Caco-2 (cell line): ENCODE results near the gene TFF1. TPM values are rescaled to one million over a fixed set of nuclear protein-coding genes. Genes with fewer than 3 reads are reported as not detected.

Source experiments
- BruUV-seq: library from RNA; stranded (reverse); fragments of 400-500 nt; replicated peaks from 2 replicates; lab custom pipeline; 2021; lab: Mats Ljungman, UMichigan
- CTCF ChIA-PET: fragments of 300-600 bp; sonication (Branson Sonifier 250); formaldehyde crosslinking; loops from one replicate; lab custom pipeline; 2022; ENCODE audit warnings: antibody characterized with exemption; lab: Charles Lee
- POLR2A ChIA-PET: fragments of 300-600 bp; sonication (Branson Sonifier 250); formaldehyde crosslinking; loops from one replicate; lab custom pipeline; 2022; ENCODE audit warnings: antibody characterized with exemption; lab: Charles Lee
- DNase-seq, 2 experiments: peaks; one replicate each; pipeline versions ENCODE4 v3.0.0 to v3.0.0-alpha.2; 2020 to 2022
- H3K27me3 ChIP-seq: replicated peaks from 2 replicates; pipeline ENCODE4 v1.6.0; 2011; ENCODE audit warnings: low read length; ENCODE audit not compliant: control insufficient read depth, insufficient read depth
- H3K36me3 ChIP-seq: 2 replicates; pipeline ENCODE4 v1.5.1; 2011; ENCODE audit warnings: low read length; ENCODE audit not compliant: control insufficient read depth, insufficient read depth
- H3K4me1 ChIP-seq: fragments of 250-450 bp; sonication (Bioruptor Pico); 2 replicates; pipeline ENCODE4 v1.5.1; 2020; ENCODE audit warnings: mild to moderate bottlenecking
- H3K4me3 ChIP-seq: 2 replicates; pipeline ENCODE4 v1.5.1; 2011; ENCODE audit warnings: low read depth, mild to moderate bottlenecking, control low read depth, low read length
- H3K9me3 ChIP-seq: fragments of 250-450 bp; sonication (Bioruptor Pico); 2 replicates; pipeline ENCODE4 v1.5.1; 2020; ENCODE audit warnings: mild to moderate bottlenecking, moderate library complexity
- H3K27ac Mint-ChIP-seq: one replicate; pipeline ENCODE4 v1.8.0; 2022; ENCODE audit warnings: mixed read lengths; ENCODE audit not compliant: unreplicated experiment
- H3K27me3 Mint-ChIP-seq: one replicate; pipeline ENCODE4 v1.8.0; 2022; ENCODE audit warnings: mixed read lengths; ENCODE audit not compliant: insufficient read depth, unreplicated experiment
- H3K36me3 Mint-ChIP-seq: one replicate; pipeline ENCODE4 v1.8.0; 2022; ENCODE audit warnings: mild to moderate bottlenecking, mixed read lengths; ENCODE audit not compliant: insufficient read depth, unreplicated experiment
- H3K4me1 Mint-ChIP-seq: one replicate; pipeline ENCODE4 v1.8.0; 2022; ENCODE audit warnings: low read depth, mixed read lengths; ENCODE audit not compliant: unreplicated experiment
- H3K4me3 Mint-ChIP-seq: one replicate; pipeline ENCODE4 v1.8.0; 2022; ENCODE audit warnings: mild to moderate bottlenecking, moderate library complexity, mixed read lengths; ENCODE audit not compliant: unreplicated experiment
- H3K9me3 Mint-ChIP-seq: one replicate; pipeline ENCODE4 v1.8.0; 2022; ENCODE audit warnings: mixed read lengths; ENCODE audit not compliant: unreplicated experiment
- CTCF ChIP-seq, 2 experiments: fragments of 200-600 bp in 1 of 2; IDR thresholded peaks; 1 replicate in 1 of 2; 2 replicates in 1 of 2; pipeline versions ENCODE4 v1.5.1 to v1.8.0; 2011 to 2022; ENCODE audit warnings: antibody characterized with exemption in 1 of 2, control low read depth in 1 of 2, inconsistent platforms in 1 of 2, low read depth in 1 of 2, low read length in 1 of 2, mild to moderate bottlenecking in 1 of 2, moderate library complexity in 1 of 2; ENCODE audit not compliant: insufficient read depth in 1 of 2, severe bottlenecking in 1 of 2, unreplicated experiment in 1 of 2
- intact Hi-C: fragments of 100-400 bp; cut with micrococcal nuclease; formaldehyde crosslinking; loops from one replicate; pipeline ENCODE4 v1.10.0; 2022; ENCODE audit not compliant: unreplicated experiment
- total RNA-seq: library from RNA; stranded (reverse); gene quantifications from 2 replicates; pipeline ENCODE4 v1.2.3, GENCODE V29; 2022

The TFF1 gene
- total RNA-seq, 1 experiment from 2014 or later, result 9.8 TPM

- intact Hi-C loops, result no loop called here
- Mint-ChIP-seq H3K9me3 (no peaks in the 10 kb centered on the region), H3K27ac (no peak overlapping the region), H3K36me3 (no peaks in the 10 kb centered on the region), H3K4me3 (no peak overlapping the region), H3K4me1 (peaks cover 32% of the 10 kb centered on the region), H3K27me3 (no peaks in the 10 kb centered on the region)
- Histone ChIP-seq H3K4me3 (no peak overlapping the region), H3K36me3 (no peaks in the 10 kb centered on the region), H3K27me3 (no peaks in the 10 kb centered on the region), H3K4me1 (peaks cover 10% of the 10 kb centered on the region; the same call in 1 of the 2 replicates), H3K9me3 (no peaks in the 10 kb centered on the region)
- ChIA-PET POLR2A (no interaction called here), CTCF (no interaction called here)
- TF ChIP-seq CTCF (IDR thresholded peaks at IDR 0.05; ENCODE audit: insufficient read depth in 1 of 2, low read depth in 1 of 2, low read length in 1 of 2, severe bottlenecking in 1 of 2, unreplicated experiment in 1 of 2), result no peak
- DNase-seq, result no peak
- BruUV-seq, result no TSS peak
Observed at GRCh38 chr21:42393443-42393950, 27.2 kb upstream of the TFF1 start.

- H3K4me1 ChIP-seq, result peaks cover 10% of the 10 kb centered on the region; the same call in 1 of the 2 replicates
- intact Hi-C loops, result no loop called here
- no peaks in the 10 kb centered on the region for H3K9me3 ChIP-seq
- H3K27me3 ChIP-seq, result no peaks in the 10 kb centered on the region
- TF ChIP-seq CTCF (IDR thresholded peaks at IDR 0.05; ENCODE audit: insufficient read depth in 1 of 2, low read depth in 1 of 2, low read length in 1 of 2, severe bottlenecking in 1 of 2, unreplicated experiment in 1 of 2), result no peak
- BruUV-seq, result no TSS peak
- no peak overlapping the region for H3K4me3 ChIP-seq
- ChIA-PET POLR2A (no interaction called here), CTCF (no interaction called here)
- Mint-ChIP-seq H3K36me3 (no peaks in the 10 kb centered on the region), H3K27me3 (no peaks in the 10 kb centered on the region), H3K4me3 (no peak overlapping the region), H3K9me3 (no peaks in the 10 kb centered on the region), H3K27ac (no peak overlapping the region), H3K4me1 (peaks cover 27% of the 10 kb centered on the region)
- H3K36me3 ChIP-seq, result no peaks in the 10 kb centered on the region
- no peak for DNase-seq
Observed at GRCh38 chr21:42392731-42393442, 26.6 kb upstream of the TFF1 start.

GRCh38 chr21:42391297-42391696, 25.0 kb upstream of the TFF1 start:
- ChIA-PET CTCF (no interaction called here), POLR2A (no interaction called here)
- Histone ChIP-seq H3K27me3 (no peaks in the 10 kb centered on the region), H3K4me3 (no peak overlapping the region), H3K36me3 (no peaks in the 10 kb centered on the region), H3K9me3 (no peaks in the 10 kb centered on the region), H3K4me1 (peaks cover 11% of the 10 kb centered on the region; the same call in 1 of the 2 replicates)
- H3K36me3 Mint-ChIP-seq, result peaks cover 4% of the 10 kb centered on the region
- intact Hi-C loops, result no loop called here
- no peaks in the 10 kb centered on the region for H3K9me3 Mint-ChIP-seq
- no peak for TF ChIP-seq CTCF (IDR thresholded peaks at IDR 0.05; ENCODE audit: insufficient read depth in 1 of 2, low read depth in 1 of 2, low read length in 1 of 2, severe bottlenecking in 1 of 2, unreplicated experiment in 1 of 2)
- H3K27me3 Mint-ChIP-seq, result no peaks in the 10 kb centered on the region
- H3K27ac Mint-ChIP-seq, result no peak overlapping the region
- BruUV-seq, result no TSS peak
- H3K4me1 Mint-ChIP-seq, result peaks cover 27% of the 10 kb centered on the region
- DNase-seq, result peak in 1 of 2 experiments; percentile 22
- H3K4me3 Mint-ChIP-seq, result no peak overlapping the region
